MM.1S (cell line): ENCODE results near the gene NDUFB10.

Experiments
- DNase-seq: peaks from one replicate; pipeline ENCODE4 v3.0.0-alpha.2; 2015
- H2AFZ ChIP-seq: fragments of 300-600 bp; sonication (generic); 2 replicates; pipeline ENCODE4 v1.6.0; 2016; ENCODE audit warnings: antibody characterized with exemption, low read length
- H3F3A ChIP-seq: fragments of 300-600 bp; sonication (generic); 2 replicates; pipeline ENCODE4 v1.6.1; 2016; ENCODE audit warnings: mild to moderate bottlenecking, antibody characterized with exemption, low read length, moderate library complexity, mixed read lengths; ENCODE audit not compliant: insufficient read depth
- H3K27ac ChIP-seq: fragments of 300-600 bp; sonication (generic); 2 replicates; pipeline ENCODE4 v1.5.1; 2016; ENCODE audit warnings: mild to moderate bottlenecking, low read length
- H3K27me3 ChIP-seq: fragments of 300-600 bp; sonication (generic); replicated peaks from 2 replicates; pipeline ENCODE4 v1.6.0; 2016; ENCODE audit warnings: low read length; ENCODE audit not compliant: insufficient read depth
- H3K36me3 ChIP-seq: fragments of 300-600 bp; sonication (generic); replicated peaks from 2 replicates; pipeline ENCODE4 v1.6.1; 2016; ENCODE audit warnings: mild to moderate bottlenecking, low read length, mixed read lengths; ENCODE audit not compliant: insufficient read depth
- H3K4me1 ChIP-seq: fragments of 300-600 bp; sonication (generic); 2 replicates; pipeline ENCODE4 v1.6.1; 2016; ENCODE audit warnings: low read length, mixed read lengths
- H3K4me2 ChIP-seq: fragments of 300-600 bp; sonication (generic); 2 replicates; pipeline ENCODE4 v1.6.0; 2016; ENCODE audit warnings: low read depth, low read length
- H3K4me3 ChIP-seq: fragments of 300-600 bp; sonication (generic); 2 replicates; pipeline ENCODE4 v1.5.1; 2016; ENCODE audit warnings: low read length, mixed read lengths
- H3K79me2 ChIP-seq: fragments of 300-600 bp; sonication (generic); 2 replicates; pipeline ENCODE4 v1.6.1; 2016; ENCODE audit warnings: mixed run types, low read length, mixed read lengths
- H3K9ac ChIP-seq: fragments of 300-600 bp; sonication (generic); 2 replicates; pipeline ENCODE4 v1.6.1; 2016; ENCODE audit warnings: low read length, mixed read lengths
- H3K9me2 ChIP-seq: fragments of 300-600 bp; sonication (generic); replicated peaks from 2 replicates; pipeline ENCODE4 v1.6.1; 2016; ENCODE audit warnings: mild to moderate bottlenecking, low read length, mixed read lengths; ENCODE audit not compliant: insufficient read depth
- H3K9me3 ChIP-seq: fragments of 300-600 bp; sonication (generic); replicated peaks from 2 replicates; pipeline ENCODE4 v1.6.1; 2016; ENCODE audit warnings: mild to moderate bottlenecking, low read length, mixed read lengths; ENCODE audit not compliant: insufficient read depth
- H4K20me1 ChIP-seq: fragments of 300-600 bp; sonication (generic); 2 replicates; pipeline ENCODE4 v1.6.1; 2016; ENCODE audit warnings: mild to moderate bottlenecking, low read length, moderate library complexity, mixed read lengths; ENCODE audit not compliant: insufficient read depth
- EZH2 ChIP-seq: fragments of 300-600 bp; sonication (generic); optimal IDR thresholded peaks from 2 replicates; pipeline ENCODE3; 2017; ENCODE audit warnings: low read depth, mild to moderate bottlenecking, antibody characterized with exemption, low read length, mixed read lengths
- EZH2phosphoT487 ChIP-seq: fragments of 300-600 bp; sonication (generic); IDR thresholded peaks from 2 replicates; pipeline ENCODE4 v1.6.1; 2018; ENCODE audit warnings: antibody characterized with exemption, low read length
- TF ChIP-seq, protein P1 (sequence below): fragments of 300-600 bp; sonication (generic); IDR thresholded peaks from 2 replicates; pipeline ENCODE4 v1.5.1; 2016; ENCODE audit warnings: antibody characterized with exemption, low read length, mixed read lengths

NDUFB10 gene

DNA sequence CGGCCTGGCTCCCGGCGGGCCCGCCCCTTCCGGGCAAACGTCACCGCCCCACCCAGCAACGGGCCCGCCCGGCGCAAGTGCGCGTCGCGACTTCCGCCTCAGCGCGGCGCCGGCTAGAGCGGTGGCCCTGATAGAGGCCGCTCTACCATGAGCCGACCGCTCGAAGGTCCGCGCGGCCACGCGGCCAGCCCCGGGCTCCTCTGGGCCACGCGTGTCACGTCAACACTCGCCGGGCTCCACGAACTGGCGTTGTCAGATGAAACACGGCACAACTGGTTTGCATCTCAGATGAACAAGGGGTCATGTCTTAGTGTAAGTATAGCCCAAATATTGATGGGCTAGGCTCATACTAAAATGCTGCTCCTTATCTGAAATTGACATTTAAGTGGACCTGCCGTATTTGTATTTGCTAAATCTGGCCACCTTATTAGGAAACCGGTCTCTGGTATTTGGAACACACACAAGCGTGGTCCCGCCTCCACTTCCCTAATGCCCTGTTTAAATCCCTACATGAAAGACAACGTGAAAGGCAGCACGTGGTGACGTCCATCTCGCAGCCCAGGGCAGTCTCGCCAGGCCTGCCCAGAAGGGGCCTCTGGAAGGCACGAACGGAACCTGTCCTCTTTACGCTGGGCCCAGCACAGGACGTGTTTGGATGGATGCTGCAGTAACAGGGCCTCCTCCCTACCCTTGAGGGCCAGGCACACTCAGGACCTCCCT is 50.6 kb downstream of the NDUFB10 start, which contains the start of gene ZNF598:
ZNF598 (minus strand) TSS at position 31 of the 720 bp plus-strand sequence.
- no peaks in the 10 kb centered on the region for H3K9me3 ChIP-seq
- H3K27me3 ChIP-seq = no peaks in the 10 kb centered on the region
- TF ChIP-seq, protein P1, sequence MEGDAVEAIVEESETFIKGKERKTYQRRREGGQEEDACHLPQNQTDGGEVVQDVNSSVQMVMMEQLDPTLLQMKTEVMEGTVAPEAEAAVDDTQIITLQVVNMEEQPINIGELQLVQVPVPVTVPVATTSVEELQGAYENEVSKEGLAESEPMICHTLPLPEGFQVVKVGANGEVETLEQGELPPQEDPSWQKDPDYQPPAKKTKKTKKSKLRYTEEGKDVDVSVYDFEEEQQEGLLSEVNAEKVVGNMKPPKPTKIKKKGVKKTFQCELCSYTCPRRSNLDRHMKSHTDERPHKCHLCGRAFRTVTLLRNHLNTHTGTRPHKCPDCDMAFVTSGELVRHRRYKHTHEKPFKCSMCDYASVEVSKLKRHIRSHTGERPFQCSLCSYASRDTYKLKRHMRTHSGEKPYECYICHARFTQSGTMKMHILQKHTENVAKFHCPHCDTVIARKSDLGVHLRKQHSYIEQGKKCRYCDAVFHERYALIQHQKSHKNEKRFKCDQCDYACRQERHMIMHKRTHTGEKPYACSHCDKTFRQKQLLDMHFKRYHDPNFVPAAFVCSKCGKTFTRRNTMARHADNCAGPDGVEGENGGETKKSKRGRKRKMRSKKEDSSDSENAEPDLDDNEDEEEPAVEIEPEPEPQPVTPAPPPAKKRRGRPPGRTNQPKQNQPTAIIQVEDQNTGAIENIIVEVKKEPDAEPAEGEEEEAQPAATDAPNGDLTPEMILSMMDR = no peak
- no peak for TF ChIP-seq EZH2phosphoT487
- TF ChIP-seq EZH2 = no peak
- H3K9ac ChIP-seq = peak within 1 kb of the TSS; percentile 89
- peak within 1 kb of the TSS; percentile 96 for H3K4me2 ChIP-seq
- H3K36me3 ChIP-seq = no peaks in the 10 kb centered on the region
- peak; percentile 91 for DNase-seq
- no peaks in the 10 kb centered on the region for H3F3A ChIP-seq
- H3K79me2 ChIP-seq = peaks cover 53% of the 10 kb centered on the region
- H3K9me2 ChIP-seq = no peaks in the 10 kb centered on the region
- H3K4me3 ChIP-seq = peak within 1 kb of the TSS; percentile 92
- peak within 1 kb of the TSS; percentile 66 for H2AFZ ChIP-seq
- H3K4me1 ChIP-seq = peaks cover 17% of the 10 kb centered on the region; the same call in 1 of the 2 replicates
- peaks cover 6% of the 10 kb centered on the region; the same call in 1 of the 2 replicates for H4K20me1 ChIP-seq
- peak within 1 kb of the TSS; percentile 47; the same call in 1 of the 2 replicates for H3K27ac ChIP-seq
